H1 (cell line): ENCODE data around the gene CKM. TPM values are rescaled to one million over a fixed set of nuclear protein-coding genes. Genes with fewer than 3 reads are reported as not detected.

Source experiments
- CTCF ChIA-PET: fragments of 300-600 bp; sonication (Branson Sonifier 250); formaldehyde crosslinking; loops from one replicate; lab custom pipeline; 2021; ENCODE audit not compliant: partially characterized antibody; lab: Charles Lee
- POLR2A ChIA-PET: fragments of 300-600 bp; sonication (Branson Sonifier 250); formaldehyde crosslinking; loops from one replicate; lab custom pipeline; 2021; ENCODE audit warnings: inconsistent platforms; ENCODE audit not compliant: partially characterized antibody; lab: Charles Lee
- DNase-seq, 2 experiments: peaks; one replicate each; pipeline versions ENCODE4 v3.0.0 to v3.0.0-alpha.2; 2010 to 2022; ENCODE audit warnings: low spot score in 2 of 2, low read depth in 1 of 2, mixed read lengths in 1 of 2
- FAIRE-seq: peaks from 2 replicates; lab custom pipeline; 2011; peaks lifted over from hg19 to GRCh38; lab: Jason Lieb, UNC
- H2AFZ ChIP-seq: 2 replicates; pipeline ENCODE4 v1.8.1; 2012; ENCODE audit warnings: low read length, inconsistent platforms
- H2AK5ac ChIP-seq: 2 replicates; pipeline ENCODE4 v1.6.1; 2013; ENCODE audit warnings: low read depth, low read length
- H2BK120ac ChIP-seq: replicated peaks from 2 replicates; pipeline ENCODE3; 2013; ENCODE audit warnings: low read depth, low read length, inconsistent platforms
- H2BK12ac ChIP-seq: 2 replicates; pipeline ENCODE4 v1.6.1; 2013; ENCODE audit warnings: low read depth, low read length
- H2BK15ac ChIP-seq: 2 replicates; pipeline ENCODE4 v1.6.1; 2013; ENCODE audit warnings: low read length
- H2BK20ac ChIP-seq: 2 replicates; pipeline ENCODE4 v1.6.1; 2013; ENCODE audit warnings: low read length
- H2BK5ac ChIP-seq: 2 replicates; pipeline ENCODE4 v1.6.1; 2013; ENCODE audit warnings: low read depth, low read length
- H3K14ac ChIP-seq: 2 replicates; pipeline ENCODE4 v1.6.1; 2013; ENCODE audit warnings: inconsistent platforms; ENCODE audit not compliant: insufficient read length
- H3K18ac ChIP-seq: 2 replicates; pipeline ENCODE4 v1.6.1; 2013; ENCODE audit warnings: low read length; ENCODE audit errors: extremely low read depth
- H3K23ac ChIP-seq: 2 replicates; pipeline ENCODE4 v1.6.1; 2013; ENCODE audit warnings: inconsistent platforms; ENCODE audit not compliant: insufficient read length
- H3K23me2 ChIP-seq: 2 replicates; pipeline ENCODE4 v1.6.1; 2013; ENCODE audit warnings: low read depth, low read length
- H3K27ac ChIP-seq: 2 replicates; pipeline ENCODE4 v1.6.1; 2011; ENCODE audit warnings: low read depth, low read length, inconsistent platforms
- H3K27me3 ChIP-seq, 4 experiments: replicated peaks in 1 of 4; 1 replicate in 1 of 4; 2 replicates in 3 of 4; pipeline versions ENCODE4 v1.6.1 to v1.8.1; 2011 to 2013; ENCODE audit warnings: low read length in 3 of 4, mild to moderate bottlenecking in 3 of 4, inconsistent platforms in 2 of 4, mixed read lengths in 2 of 4, moderate library complexity in 1 of 4; ENCODE audit not compliant: control insufficient read depth in 3 of 4, insufficient read depth in 3 of 4; ENCODE audit errors: extremely low read depth in 1 of 4
- H3K36me3 ChIP-seq, 4 experiments: 2 replicates each; pipeline versions ENCODE4 v1.6.1 to v1.8.1; 2011 to 2013; ENCODE audit warnings: mild to moderate bottlenecking in 4 of 4, low read length in 3 of 4, moderate library complexity in 2 of 4, control low read depth in 1 of 4, inconsistent platforms in 1 of 4; ENCODE audit not compliant: insufficient read depth in 4 of 4, control insufficient read depth in 2 of 4
- H3K4ac ChIP-seq: replicated peaks from 2 replicates; pipeline ENCODE3; 2013; ENCODE audit warnings: low read length, low read depth, mixed read lengths, inconsistent platforms; ENCODE audit not compliant: insufficient read length
- H3K4me1 ChIP-seq, 4 experiments: replicated peaks in 1 of 4; 1 replicate in 1 of 4; 2 replicates in 3 of 4; pipeline versions ENCODE4 v1.6.1 to v1.8.1; 2011 to 2013; ENCODE audit warnings: low read length in 3 of 4, inconsistent platforms in 2 of 4, mixed read lengths in 1 of 4; ENCODE audit not compliant: insufficient read depth in 4 of 4, control insufficient read depth in 3 of 4
- H3K4me2 ChIP-seq, 2 experiments: 2 replicates each; pipeline versions ENCODE4 v1.6.1 to v1.8.1; 2011 to 2013; ENCODE audit warnings: low read depth in 2 of 2, low read length in 2 of 2, control low read depth in 1 of 2, inconsistent platforms in 1 of 2, mild to moderate bottlenecking in 1 of 2; ENCODE audit not compliant: insufficient read depth in 1 of 2
- H3K4me3 ChIP-seq, 4 experiments: fragments of 200-600, 300-600 bp in 1 of 4; sonication (generic), shearing (Covaris generic), sonication (Bioruptor Twin) in 1 of 4; 2 replicates each; pipeline versions ENCODE4 v1.5.1 to v1.8.1; 2011 to 2016; ENCODE audit warnings: low read length in 4 of 4, low read depth in 3 of 4, control low read depth in 2 of 4, inconsistent platforms in 2 of 4, mild to moderate bottlenecking in 2 of 4, mixed read lengths in 1 of 4, moderate library complexity in 1 of 4; ENCODE audit not compliant: insufficient read depth in 2 of 4; ENCODE audit errors: extremely low read depth in 1 of 4
- H3K56ac ChIP-seq: replicated peaks from 2 replicates; pipeline ENCODE3; 2013; ENCODE audit warnings: low read depth, mild to moderate bottlenecking, mixed read lengths, low read length, inconsistent platforms; ENCODE audit not compliant: insufficient read length
- H3K79me1 ChIP-seq: 2 replicates; pipeline ENCODE4 v1.6.1; 2013; ENCODE audit warnings: low read depth, low read length, control low read depth
- H3K79me2 ChIP-seq, 2 experiments: 2 replicates each; pipeline versions ENCODE4 v1.6.1 to v1.8.1; 2012 to 2013; ENCODE audit warnings: low read length in 2 of 2, mild to moderate bottlenecking in 2 of 2, inconsistent platforms in 1 of 2; ENCODE audit not compliant: insufficient read depth in 2 of 2, control insufficient read depth in 1 of 2
- H3K9ac ChIP-seq, 4 experiments: replicated peaks in 1 of 4; 1 replicate in 1 of 4; 2 replicates in 3 of 4; pipeline versions ENCODE4 v1.6.1 to v1.8.1; 2011 to 2013; ENCODE audit warnings: low read depth in 3 of 4, low read length in 3 of 4, control low read depth in 2 of 4, mild to moderate bottlenecking in 2 of 4, moderate library complexity in 2 of 4, inconsistent platforms in 1 of 4; ENCODE audit errors: extremely low read depth in 1 of 4
- H3K9me3 ChIP-seq, 2 experiments: 2 replicates each; pipeline versions ENCODE4 v1.6.1 to v1.8.1; 2012 to 2013; ENCODE audit warnings: mild to moderate bottlenecking in 2 of 2, moderate library complexity in 2 of 2, control low read depth in 1 of 2, inconsistent platforms in 1 of 2, low read depth in 1 of 2, low read length in 1 of 2, mixed read lengths in 1 of 2; ENCODE audit not compliant: insufficient read depth in 2 of 2
- H4K20me1 ChIP-seq, 2 experiments: replicated peaks in 1 of 2; 2 replicates each; pipeline versions ENCODE3 to v1.8.1; 2011 to 2013; ENCODE audit warnings: inconsistent platforms in 2 of 2, low read length in 2 of 2, mild to moderate bottlenecking in 1 of 2; ENCODE audit not compliant: insufficient read depth in 2 of 2, control insufficient read depth in 1 of 2
- H4K5ac ChIP-seq: 2 replicates; pipeline ENCODE4 v1.6.1; 2013; ENCODE audit warnings: low read length, low read depth, mixed read lengths, inconsistent platforms; ENCODE audit not compliant: insufficient read length
- H4K8ac ChIP-seq: 2 replicates; pipeline ENCODE4 v1.8.0; 2013; ENCODE audit warnings: mild to moderate bottlenecking, moderate library complexity, low read length, inconsistent platforms; ENCODE audit not compliant: insufficient read depth; ENCODE audit errors: extremely low read depth
- H4K91ac ChIP-seq: replicated peaks from 2 replicates; pipeline ENCODE3; 2013; ENCODE audit warnings: low read length, mixed read lengths, inconsistent platforms; ENCODE audit not compliant: insufficient read length
- BRCA1 ChIP-seq: IDR thresholded peaks from 2 replicates; pipeline ENCODE4 v1.6.1; 2012; ENCODE audit warnings: low read depth, low read length, improper control_type of control experiment
- CBX5 ChIP-seq: fragments of 300-800, 300-1000 bp; sonication (generic); IDR thresholded peaks from 2 replicates; pipeline ENCODE4 v1.7.1; 2016; ENCODE audit warnings: antibody characterized with exemption, low read length, low read depth
- CHD2 ChIP-seq: IDR thresholded peaks from 2 replicates; pipeline ENCODE4 v1.6.1; 2012; ENCODE audit warnings: low read length, improper control_type of control experiment
- NRF1 ChIP-seq: IDR thresholded peaks from 2 replicates; pipeline ENCODE4 v1.6.1; 2011; ENCODE audit warnings: mild to moderate bottlenecking, low read depth, low read length, improper control_type of control experiment
- POU5F1 ChIP-seq: IDR thresholded peaks from 2 replicates; pipeline ENCODE4 v1.6.1; 2011; ENCODE audit warnings: low read depth, mild to moderate bottlenecking, low read length, moderate library complexity
- RFX5 ChIP-seq: IDR thresholded peaks from 2 replicates; pipeline ENCODE4 v1.6.1; 2011; ENCODE audit warnings: low read depth, low read length, improper control_type of control experiment, borderline replicate concordance
- TBP ChIP-seq: IDR thresholded peaks from 2 replicates; pipeline ENCODE4 v1.6.1; 2011; ENCODE audit warnings: low read depth, low read length, improper control_type of control experiment
- WGBS, 2 experiments: shearing (Covaris generic) in 1 of 2; methylation state at CpG; one replicate each; pipeline versions ENCODE4 v1.1.6 to v1.1.7; 2013 to 2015; ENCODE audit warnings: low lambda C conversion rate in 2 of 2, mixed read lengths in 2 of 2, inconsistent platforms in 1 of 2, low coverage in 1 of 2, missing lambda C conversion rate in 1 of 2; ENCODE audit not compliant: insufficient replicate concordance in 2 of 2, insufficient coverage in 1 of 2, insufficient read length in 1 of 2; ENCODE audit errors: extremely low coverage in 1 of 2, missing lambda C conversion rate in 1 of 2; 5-methylcytosine and 5-hydroxymethylcytosine counted together
- polyA plus RNA-seq, 7 experiments: library from polyadenylated mRNA; depleted of rRNA in 3 of 7; stranded (reverse) in 5 of 7; unstranded in 2 of 7; fragments of >200 nt in 5 of 7; fragments of 200-250 nt in 2 of 7; gene quantifications; 1 replicate in 5 of 7; 2 replicates in 1 of 7; 4 replicates in 1 of 7; pipeline versions ENCODE4 v1.2.1 to v1.2.3, GENCODE V29; 2011 to 2013; ENCODE audit warnings: missing spikeins in 2 of 7, mixed read lengths in 2 of 7
- total RNA-seq: library from RNA; stranded (reverse); fragmentation: NEBNext Ultra II Directional; extraction: Animal tissue kit (Norgen Biotek cat#: 25700); gene quantifications from 2 replicates; pipeline ENCODE4 v1.2.1, GENCODE V29; 2021

The CKM gene
- total and polyA plus RNA-seq, 2 of the 8 experiments (the other 6 are each of a cell fraction or from before 2014, with no cell fraction given): 0.08 TPM; not detected in 1

DNA sequence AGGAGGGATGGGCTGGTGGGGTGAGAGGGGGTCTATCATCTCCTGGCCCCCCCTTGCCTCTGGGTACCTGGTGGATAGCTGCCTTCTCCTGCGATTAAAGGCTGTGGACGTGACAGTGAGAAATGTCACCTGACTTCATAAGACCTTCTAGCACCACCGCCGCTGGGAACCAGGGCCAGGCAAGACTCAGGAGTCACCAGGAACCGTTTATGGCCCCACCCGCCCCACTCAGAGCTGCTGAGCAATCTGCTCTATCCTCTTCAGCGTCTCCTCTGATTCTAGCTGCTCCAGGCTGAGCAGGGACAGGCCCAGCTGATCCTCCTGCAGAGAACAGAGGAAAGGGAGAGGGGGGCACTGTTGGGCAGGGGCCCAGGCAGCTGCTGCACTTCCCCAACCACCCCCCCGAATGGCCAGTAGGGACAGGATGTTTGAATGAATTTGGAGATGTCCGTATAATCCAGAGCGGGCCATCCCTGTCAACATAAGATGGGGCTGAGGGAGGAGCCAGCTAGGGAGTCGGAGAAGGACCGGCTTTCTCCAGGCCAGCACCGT lies 28.8 kb upstream of the CKM start:
- no peak for TF ChIP-seq NRF1
- no peak for TF ChIP-seq BRCA1
- no peak for TF ChIP-seq TBP
- TF ChIP-seq CHD2: no peak
- TF ChIP-seq POU5F1: no peak
- TF ChIP-seq RFX5: no peak
- no peak for TF ChIP-seq CBX5
- Histone ChIP-seq H3K79me2 (no peaks in the 10 kb centered on the region), H3K27ac (no peak overlapping the region), H3K23ac (no peak overlapping the region), H3K4me2 (no peak overlapping the region), H3K9me3 (no peaks in the 10 kb centered on the region), H3K18ac (no peak overlapping the region), H2AK5ac (no peak overlapping the region), H3K79me1 (peaks cover 2% of the 10 kb centered on the region; the same call in 1 of the 2 replicates), H3K56ac (no peak overlapping the region), H2BK120ac (no peak overlapping the region), H4K5ac (no peak overlapping the region), H3K14ac (no peak overlapping the region), H3K4me3 (no peak overlapping the region), H2BK5ac (no peak overlapping the region), H2BK15ac (no peak overlapping the region), H3K36me3 (peaks cover 18 to 62% (median 44%) of the 10 kb centered on the region in 4 experiments; a peak in 6 of 8 replicates), H3K9ac (no peak overlapping the region), H2BK12ac (no peak overlapping the region), H4K8ac (peak overlapping the region; percentile 89; the same call in 1 of the 2 replicates), H3K23me2 (no peaks in the 10 kb centered on the region), H2AFZ (no peak overlapping the region), H3K27me3 (no peaks in the 10 kb centered on the region), H2BK20ac (no peak overlapping the region), H3K4me1 (peaks cover 0 to 9% (median 5%) of the 10 kb centered on the region in 4 experiments; a peak in 2 of 7 replicates), H4K20me1 (peaks cover 1 to 33% of the 10 kb centered on the region in 2 experiments), H3K4ac (no peak overlapping the region), H4K91ac (no peak overlapping the region)
- ChIA-PET POLR2A (interaction anchor here (0.8 to 5.9 kb wide), 4 partner anchors 9 to 241 kb away, joined by 3 to 36 read pairs (median 14); partner anchors contain the start of gene ERCC2), CTCF (interaction anchor here (0.6 to 1.9 kb wide), 3 partner anchors 27 to 127 kb away, joined by 3 to 5 read pairs (median 4); no protein-coding TSS in a partner anchor)
- no peak for DNase-seq
- WGBS, 2 experiments: 90% methylated on average over 13 of the region's 13 CpGs; no CpG with 5 or more reads in 1 of the 2 experiments
- FAIRE-seq: no peak
